A549 (cell line): Measurements from ENCODE around the gene FUT7.

Source experiments
- CTCF ChIP-seq: fragments of >200 bp; sonication (Bioruptor Twin); formaldehyde crosslinking; IDR thresholded peaks from 3 replicates; pipeline ENCODE4 v1.5.1; 2016
- PBX3 ChIP-seq: IDR thresholded peaks from 2 replicates; pipeline ENCODE4 v1.6.1; 2012
- POLR2A ChIP-seq: IDR thresholded peaks from 2 replicates; pipeline ENCODE4 v1.6.1; 2012; ENCODE audit warnings: mild to moderate bottlenecking, low read length
- RCOR1 ChIP-seq: fragments of 150-350 bp; IDR thresholded peaks from 2 replicates; pipeline ENCODE4 v1.6.1; 2014; ENCODE audit warnings: antibody characterized with exemption, low read length, low read depth
- REST ChIP-seq: fragments of 200-600 bp; sonication (generic); IDR thresholded peaks from 2 replicates; pipeline ENCODE4 v1.6.1; 2016; ENCODE audit warnings: antibody characterized with exemption, mild to moderate bottlenecking, moderate library complexity

GRCh38 chr9:136982232-136983051, 49.4 kb downstream of the FUT7 start, which contains the start of gene LCNL1:
- TF ChIP-seq CTCF (no peak), PBX3 (no peak), POLR2A (no peak), RCOR1 (no peak), REST (no peak)
